ENCODE results near the gene C6orf47. TPM values are rescaled to one million over a fixed set of nuclear protein-coding genes. Genes with fewer than 3 reads are reported as not detected.

The C6orf47 gene
- total and polyA plus RNA-seq, 2 of the 8 experiments (the other 6 are each of a cell fraction or from before 2014, with no cell fraction given) = 4.7 to 14.6 TPM

- TF ChIP-seq CHD7 (IDR thresholded peaks at IDR 0.05; ENCODE audit: insufficient replicate concordance, low read length) (no peak), JUND (IDR thresholded peaks at IDR 0.05; ENCODE audit: low read length) (no peak), ZNF274 (IDR thresholded peaks at IDR 0.05; ENCODE audit: borderline replicate concordance, extremely low read depth, low read length) (no peak), CHD2 (IDR thresholded peaks at IDR 0.05; ENCODE audit: low read length) (no peak), HDAC2 (IDR thresholded peaks at IDR 0.05; ENCODE audit: borderline replicate concordance in 1 of 2, low read depth in 2 of 2, low read length in 2 of 2) (no peak), TEAD4 (IDR thresholded peaks at IDR 0.05; ENCODE audit: low read depth, low read length) (no peak), BCL11A (IDR thresholded peaks at IDR 0.05; ENCODE audit: low read depth in 2 of 2, low read length in 2 of 2) (no peak), SP1 (IDR thresholded peaks at IDR 0.05; ENCODE audit: low read depth, low read length) (no peak), MAFK (IDR thresholded peaks at IDR 0.05; ENCODE audit: low read depth, low read length) (no peak), ATF2 (IDR thresholded peaks at IDR 0.05; ENCODE audit: low read length) (no peak)
Observed at GRCh38 chr6:31631209-31631608, 29.4 kb downstream of the C6orf47 start (continued).
